ENCODE data around the gene NUDT7. TPM values are rescaled to one million over a fixed set of nuclear protein-coding genes. Genes with fewer than 3 reads are reported as not detected.

Gene NUDT7
- total RNA-seq, 3 donors from 2014 or later (not counting 1 experiment from before 2014, with no cell fraction given) = 1.6 to 4.3 (median 3.3) TPM

GRCh38 chr16:77745972-77746371, 23.7 kb downstream of the NUDT7 start:
- H3K27ac ChIP-seq (ENCODE audit: low read length) = no peak overlapping the region
- no peaks in the 10 kb centered on the region for H3K27me3 ChIP-seq (ENCODE audit: control insufficient read depth, insufficient read depth, low read length)
- ATAC-seq (no peak), DNase-seq (no peak)
- H3K36me3 Mint-ChIP-seq = no peaks in the 10 kb centered on the region
- H3K4me3 Mint-ChIP-seq = no peak overlapping the region
- no peaks in the 10 kb centered on the region for H3K9me3 ChIP-seq (ENCODE audit: control insufficient read depth, insufficient read depth, low read length)
- peaks cover 13 to 16% of the 10 kb centered on the region in 2 donors for H3K27me3 Mint-ChIP-seq (ENCODE audit: low read depth in 2 of 2)
- intact Hi-C loops (cut with micrococcal nuclease) = no loop called here
- H3K9me3 Mint-ChIP-seq = no peaks in the 10 kb centered on the region
- H3K36me3 ChIP-seq (ENCODE audit: control insufficient read depth, insufficient read depth, low read length) = no peaks in the 10 kb centered on the region
- H3K27ac Mint-ChIP-seq = no peak overlapping the region
- H3K4me3 ChIP-seq (ENCODE audit: low read length) = no peak overlapping the region
- no peaks in the 10 kb centered on the region for H3K4me1 Mint-ChIP-seq
- WGBS (ENCODE audit: insufficient coverage) = 60% methylated on average over 1 of the region's 1 CpG
- H3K4me1 ChIP-seq (ENCODE audit: control insufficient read depth, insufficient read depth, low read length) = no peaks in the 10 kb centered on the region
- TF ChIP-seq, protein P1, sequence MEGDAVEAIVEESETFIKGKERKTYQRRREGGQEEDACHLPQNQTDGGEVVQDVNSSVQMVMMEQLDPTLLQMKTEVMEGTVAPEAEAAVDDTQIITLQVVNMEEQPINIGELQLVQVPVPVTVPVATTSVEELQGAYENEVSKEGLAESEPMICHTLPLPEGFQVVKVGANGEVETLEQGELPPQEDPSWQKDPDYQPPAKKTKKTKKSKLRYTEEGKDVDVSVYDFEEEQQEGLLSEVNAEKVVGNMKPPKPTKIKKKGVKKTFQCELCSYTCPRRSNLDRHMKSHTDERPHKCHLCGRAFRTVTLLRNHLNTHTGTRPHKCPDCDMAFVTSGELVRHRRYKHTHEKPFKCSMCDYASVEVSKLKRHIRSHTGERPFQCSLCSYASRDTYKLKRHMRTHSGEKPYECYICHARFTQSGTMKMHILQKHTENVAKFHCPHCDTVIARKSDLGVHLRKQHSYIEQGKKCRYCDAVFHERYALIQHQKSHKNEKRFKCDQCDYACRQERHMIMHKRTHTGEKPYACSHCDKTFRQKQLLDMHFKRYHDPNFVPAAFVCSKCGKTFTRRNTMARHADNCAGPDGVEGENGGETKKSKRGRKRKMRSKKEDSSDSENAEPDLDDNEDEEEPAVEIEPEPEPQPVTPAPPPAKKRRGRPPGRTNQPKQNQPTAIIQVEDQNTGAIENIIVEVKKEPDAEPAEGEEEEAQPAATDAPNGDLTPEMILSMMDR (IDR thresholded peaks at IDR 0.05) = no peak

GRCh38 chr16:77748421-77749005, 26.2 kb downstream of the NUDT7 start:
- intact Hi-C loops (cut with micrococcal nuclease) = no loop called here
- ATAC-seq (no peak), DNase-seq (no peak)
- H3K9me3 Mint-ChIP-seq = no peaks in the 10 kb centered on the region
- Histone ChIP-seq H3K4me3 (ENCODE audit: low read length) (no peak overlapping the region), H3K36me3 (ENCODE audit: control insufficient read depth, insufficient read depth, low read length) (no peaks in the 10 kb centered on the region), H3K9me3 (ENCODE audit: control insufficient read depth, insufficient read depth, low read length) (no peaks in the 10 kb centered on the region), H3K27me3 (ENCODE audit: control insufficient read depth, insufficient read depth, low read length) (no peaks in the 10 kb centered on the region), H3K27ac (ENCODE audit: low read length) (no peak overlapping the region), H3K4me1 (ENCODE audit: control insufficient read depth, insufficient read depth, low read length) (no peaks in the 10 kb centered on the region)
- H3K4me3 Mint-ChIP-seq = no peak overlapping the region
- 62% methylated on average over 7 of the region's 7 CpGs for WGBS (ENCODE audit: insufficient coverage)
- peaks cover 19 to 28% of the 10 kb centered on the region in 2 donors for H3K27me3 Mint-ChIP-seq (ENCODE audit: low read depth in 2 of 2)
- TF ChIP-seq, protein P1 (IDR thresholded peaks at IDR 0.05) = no peak
- H3K27ac Mint-ChIP-seq = no peak overlapping the region
- H3K36me3 Mint-ChIP-seq = no peaks in the 10 kb centered on the region
- no peaks in the 10 kb centered on the region for H3K4me1 Mint-ChIP-seq

DNA sequence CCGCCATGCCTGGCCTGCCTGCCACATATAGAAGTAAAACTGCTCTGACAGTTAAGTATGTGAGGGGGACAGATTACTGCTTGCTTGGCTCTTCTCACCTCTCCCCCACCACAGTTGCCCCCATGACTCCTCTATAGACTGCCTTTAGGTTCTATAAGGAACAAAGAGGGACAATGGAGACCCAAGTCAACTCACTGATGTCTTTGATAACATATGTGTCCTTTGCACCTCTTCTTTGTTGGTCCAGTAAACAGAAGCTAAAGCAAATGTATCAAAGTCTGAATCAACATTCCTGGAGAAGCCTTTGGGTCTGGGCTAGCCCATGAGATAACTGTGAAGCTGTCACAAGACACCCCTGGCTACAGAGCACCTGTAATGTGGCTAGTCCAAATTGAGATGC, 27.1 kb downstream of the NUDT7 start:
- Mint-ChIP-seq H3K27me3 (ENCODE audit: low read depth in 2 of 2) (peaks cover 23 to 28% of the 10 kb centered on the region in 2 donors), H3K4me3 (no peak overlapping the region), H3K4me1 (no peaks in the 10 kb centered on the region), H3K36me3 (no peaks in the 10 kb centered on the region), H3K9me3 (no peaks in the 10 kb centered on the region), H3K27ac (no peak overlapping the region)
- Histone ChIP-seq H3K4me1 (ENCODE audit: control insufficient read depth, insufficient read depth, low read length) (no peaks in the 10 kb centered on the region), H3K27ac (ENCODE audit: low read length) (no peak overlapping the region), H3K9me3 (ENCODE audit: control insufficient read depth, insufficient read depth, low read length) (no peaks in the 10 kb centered on the region), H3K36me3 (ENCODE audit: control insufficient read depth, insufficient read depth, low read length) (no peaks in the 10 kb centered on the region), H3K4me3 (ENCODE audit: low read length) (no peak overlapping the region), H3K27me3 (ENCODE audit: control insufficient read depth, insufficient read depth, low read length) (no peaks in the 10 kb centered on the region)
- WGBS (ENCODE audit: insufficient coverage) = no CpG with 5 or more reads among the region's 1 CpG
- intact Hi-C loops (cut with micrococcal nuclease) = no loop called here
- DNase-seq (no peak), ATAC-seq (no peak)
- TF ChIP-seq, protein P1 (IDR thresholded peaks at IDR 0.05) = no peak

DNA sequence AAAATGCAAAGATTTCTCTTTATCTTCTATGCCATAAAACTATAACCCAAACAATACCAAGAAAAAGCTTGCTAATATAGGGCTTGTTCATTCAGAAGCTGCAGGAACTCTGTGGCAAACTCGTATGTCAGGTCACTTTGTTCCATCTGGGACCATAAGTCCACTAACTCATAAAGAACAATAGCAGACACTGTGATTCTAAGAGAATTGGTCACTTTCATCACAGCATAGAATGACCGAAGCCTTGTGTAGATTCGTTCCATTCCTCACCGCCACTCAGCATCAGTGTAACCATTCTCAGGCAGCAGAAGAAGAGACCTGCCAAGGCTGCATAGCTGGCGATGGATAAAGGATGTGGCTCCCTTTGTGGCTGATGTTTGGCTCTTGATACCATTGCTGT, 35.7 kb downstream of the NUDT7 start:
- no peak overlapping the region for H3K27ac ChIP-seq (ENCODE audit: low read length)
- peaks cover 0 to 6% of the 10 kb centered on the region in 2 donors for H3K27me3 Mint-ChIP-seq (ENCODE audit: low read depth in 2 of 2)
- ATAC-seq (no peak), DNase-seq (no peak)
- H3K4me3 ChIP-seq (ENCODE audit: low read length) = no peak overlapping the region
- H3K9me3 Mint-ChIP-seq = no peaks in the 10 kb centered on the region
- TF ChIP-seq, protein P1 (IDR thresholded peaks at IDR 0.05) = no peak
- H3K9me3 ChIP-seq (ENCODE audit: control insufficient read depth, insufficient read depth, low read length) = no peaks in the 10 kb centered on the region
- H3K27ac Mint-ChIP-seq = no peak overlapping the region
- intact Hi-C loops (cut with micrococcal nuclease) = no loop called here
- no peaks in the 10 kb centered on the region for H3K4me1 ChIP-seq (ENCODE audit: control insufficient read depth, insufficient read depth, low read length)
- H3K36me3 ChIP-seq (ENCODE audit: control insufficient read depth, insufficient read depth, low read length) = no peaks in the 10 kb centered on the region
- WGBS (ENCODE audit: insufficient coverage) = 90% methylated on average over 5 of the region's 5 CpGs
- H3K27me3 ChIP-seq (ENCODE audit: control insufficient read depth, insufficient read depth, low read length) = no peaks in the 10 kb centered on the region
- H3K4me1 Mint-ChIP-seq = no peaks in the 10 kb centered on the region
- no peaks in the 10 kb centered on the region for H3K36me3 Mint-ChIP-seq
- H3K4me3 Mint-ChIP-seq = no peak overlapping the region
